HEK293 (cell line): Measurements from ENCODE around the gene NAA16.

Source experiments
- CTCF ChIA-PET: fragments of 350-600 bp; formaldehyde crosslinking; extraction: SDS; loops from one replicate; lab custom pipeline; 2021; ENCODE audit warnings: antibody characterized with exemption; lab: Yijun Ruan, JAX
- POLR2A ChIA-PET: fragments of 300-600 bp; formaldehyde crosslinking; extraction: SDS; loops from one replicate; lab custom pipeline; 2020; ENCODE audit warnings: antibody characterized with exemption, inconsistent platforms; lab: Yijun Ruan, JAX
- H3K27ac ChIP-seq: fragments of 200-500 bp; sonication (Bioruptor generic); 2 replicates; pipeline ENCODE4 v1.5.1; 2014; ENCODE audit warnings: low read depth, low read length, control low read depth, inconsistent platforms; ENCODE audit errors: extremely low read depth
- H3K36me3 ChIP-seq, 2 experiments: fragments of 200-500 bp in 1 of 2; sonication (Bioruptor generic) in 1 of 2; 1 replicate in 1 of 2; 2 replicates in 1 of 2; pipeline ENCODE4 v1.5.1; 2014 to 2017; ENCODE audit warnings: inconsistent platforms in 2 of 2, low read length in 2 of 2; ENCODE audit not compliant: control insufficient read depth in 2 of 2, insufficient read depth in 1 of 2
- H3K4me1 ChIP-seq: fragments of 200-500 bp; sonication (Bioruptor generic); 2 replicates; pipeline ENCODE4 v1.5.1; 2014; ENCODE audit warnings: mild to moderate bottlenecking, low read length, inconsistent platforms; ENCODE audit not compliant: control insufficient read depth, insufficient read depth
- H3K4me3 ChIP-seq: 2 replicates; pipeline ENCODE4 v1.5.1; 2011; ENCODE audit warnings: low read depth, mild to moderate bottlenecking, control low read depth, low read length, moderate library complexity
- H3K9me3 ChIP-seq: fragments of 200-500 bp; sonication (Bioruptor generic); 2 replicates; pipeline ENCODE4 v1.5.1; 2014; ENCODE audit warnings: low read depth, low read length, inconsistent platforms; ENCODE audit not compliant: control insufficient read depth, insufficient read depth
- EGR2 ChIP-seq: fragments of 450-650 bp; formaldehyde crosslinking; IDR thresholded peaks from 2 replicates; pipeline ENCODE4 v1.5.1; 2016; ENCODE audit warnings: low read depth, missing biosample characterization, missing genetic modification characterization
- KLF1 ChIP-seq: fragments of 450-650 bp; formaldehyde crosslinking; IDR thresholded peaks from 2 replicates; pipeline ENCODE4 v1.5.1; 2016; ENCODE audit warnings: missing biosample characterization, missing genetic modification characterization
- MZF1 ChIP-seq: fragments of 450-650 bp; formaldehyde crosslinking; IDR thresholded peaks from 2 replicates; pipeline ENCODE4 v1.5.1; 2017; ENCODE audit warnings: missing biosample characterization, missing genetic modification characterization, borderline replicate concordance
- ZNF114 ChIP-seq: fragments of 450-650 bp; formaldehyde crosslinking; IDR thresholded peaks from 2 replicates; pipeline ENCODE4 v1.5.0; 2017; ENCODE audit warnings: missing biosample characterization, missing genetic modification characterization
- ZNF311 ChIP-seq: fragments of 450-650 bp; formaldehyde crosslinking; IDR thresholded peaks from 2 replicates; pipeline ENCODE4 v1.5.1; 2017; ENCODE audit warnings: missing biosample characterization, missing genetic modification characterization, borderline replicate concordance
- ZNF423 ChIP-seq: fragments of 450-650 bp; formaldehyde crosslinking; IDR thresholded peaks from 2 replicates; pipeline ENCODE4 v1.5.1; 2016; ENCODE audit warnings: missing biosample characterization, missing genetic modification characterization
- ZNF549 ChIP-seq: fragments of 450-650 bp; IDR thresholded peaks from 2 replicates; pipeline ENCODE4 v1.5.1; 2018; ENCODE audit warnings: missing biosample characterization, missing genetic modification characterization, mild to moderate bottlenecking, inconsistent platforms, moderate library complexity
- ZNF555 ChIP-seq: fragments of 450-650 bp; formaldehyde crosslinking; conservative IDR thresholded peaks from 2 replicates; pipeline ENCODE4 v1.5.1; 2017; ENCODE audit warnings: missing biosample characterization, mild to moderate bottlenecking, missing genetic modification characterization, inconsistent platforms
- ZNF654 ChIP-seq: fragments of 450-650 bp; formaldehyde crosslinking; IDR thresholded peaks from 2 replicates; pipeline ENCODE4 v1.5.1; 2016; ENCODE audit warnings: low read depth, missing biosample characterization, missing genetic modification characterization
- ZNF677 ChIP-seq: fragments of 450-650 bp; IDR thresholded peaks from 2 replicates; pipeline ENCODE4 v1.5.0; 2018; ENCODE audit warnings: missing biosample characterization, mild to moderate bottlenecking, missing genetic modification characterization, moderate library complexity
- ZSCAN30 ChIP-seq: fragments of 450-650 bp; IDR thresholded peaks from 2 replicates; pipeline ENCODE4 v1.5.1; 2018; ENCODE audit warnings: missing biosample characterization, mild to moderate bottlenecking, missing genetic modification characterization, moderate library complexity
- TF ChIP-seq, protein P1 (sequence below): fragments of 450-650 bp; formaldehyde crosslinking; IDR thresholded peaks from 2 replicates; pipeline ENCODE4 v1.5.1; 2016; ENCODE audit warnings: missing biosample characterization, missing genetic modification characterization, borderline replicate concordance
- TF ChIP-seq, protein P2 (sequence below): fragments of 450-650 bp; formaldehyde crosslinking; IDR thresholded peaks from 2 replicates; pipeline ENCODE4 v1.5.1; 2016; ENCODE audit warnings: missing biosample characterization, missing genetic modification characterization, borderline replicate concordance
- TF ChIP-seq, protein P3 (sequence below): fragments of 450-650 bp; formaldehyde crosslinking; IDR thresholded peaks from 2 replicates; pipeline ENCODE4 v1.5.1; 2016; ENCODE audit warnings: missing biosample characterization, missing genetic modification characterization
- TF ChIP-seq, protein P4 (sequence below): fragments of 450-650 bp; formaldehyde crosslinking; IDR thresholded peaks from 2 replicates; pipeline ENCODE4 v1.5.1; 2017; ENCODE audit warnings: missing biosample characterization, mild to moderate bottlenecking, missing genetic modification characterization, moderate library complexity

Gene NAA16

DNA sequence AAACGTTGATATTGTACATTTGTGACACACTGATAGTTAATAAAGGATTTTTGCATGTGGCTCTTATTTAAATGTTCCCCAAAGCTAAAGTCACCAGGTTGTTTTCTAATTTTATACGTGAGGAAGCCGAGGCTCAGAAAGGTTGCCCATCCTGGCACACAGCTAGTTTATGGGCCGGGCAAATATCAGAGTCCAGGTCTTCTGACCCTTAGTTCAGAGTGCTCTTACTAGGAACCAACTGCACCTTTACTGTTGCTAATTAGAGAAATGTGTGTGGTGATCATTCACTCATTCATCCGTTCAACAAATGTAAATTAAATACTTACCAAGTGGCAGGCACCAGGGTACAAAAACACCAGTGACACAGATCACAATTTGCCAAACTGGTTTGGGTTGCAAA is 100.0 kb downstream of the NAA16 start:
- H3K27ac ChIP-seq = no peak overlapping the region
- H3K4me3 ChIP-seq = no peak overlapping the region
- POLR2A ChIA-PET = no interaction called here
- CTCF ChIA-PET = interaction anchor here (0.6 to 1.7 kb wide), 4 partner anchors 242 to 323 kb away, joined by 3 to 4 read pairs (median 4); no protein-coding TSS in a partner anchor
- H3K4me1 ChIP-seq = no peaks in the 10 kb centered on the region
- TF ChIP-seq, protein P1, sequence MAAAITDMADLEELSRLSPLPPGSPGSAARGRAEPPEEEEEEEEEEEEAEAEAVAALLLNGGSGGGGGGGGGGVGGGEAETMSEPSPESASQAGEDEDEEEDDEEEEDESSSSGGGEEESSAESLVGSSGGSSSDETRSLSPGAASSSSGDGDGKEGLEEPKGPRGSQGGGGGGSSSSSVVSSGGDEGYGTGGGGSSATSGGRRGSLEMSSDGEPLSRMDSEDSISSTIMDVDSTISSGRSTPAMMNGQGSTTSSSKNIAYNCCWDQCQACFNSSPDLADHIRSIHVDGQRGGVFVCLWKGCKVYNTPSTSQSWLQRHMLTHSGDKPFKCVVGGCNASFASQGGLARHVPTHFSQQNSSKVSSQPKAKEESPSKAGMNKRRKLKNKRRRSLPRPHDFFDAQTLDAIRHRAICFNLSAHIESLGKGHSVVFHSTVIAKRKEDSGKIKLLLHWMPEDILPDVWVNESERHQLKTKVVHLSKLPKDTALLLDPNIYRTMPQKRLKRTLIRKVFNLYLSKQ (tag by site-specific recombination) = no peak
- TF ChIP-seq, protein P2, sequence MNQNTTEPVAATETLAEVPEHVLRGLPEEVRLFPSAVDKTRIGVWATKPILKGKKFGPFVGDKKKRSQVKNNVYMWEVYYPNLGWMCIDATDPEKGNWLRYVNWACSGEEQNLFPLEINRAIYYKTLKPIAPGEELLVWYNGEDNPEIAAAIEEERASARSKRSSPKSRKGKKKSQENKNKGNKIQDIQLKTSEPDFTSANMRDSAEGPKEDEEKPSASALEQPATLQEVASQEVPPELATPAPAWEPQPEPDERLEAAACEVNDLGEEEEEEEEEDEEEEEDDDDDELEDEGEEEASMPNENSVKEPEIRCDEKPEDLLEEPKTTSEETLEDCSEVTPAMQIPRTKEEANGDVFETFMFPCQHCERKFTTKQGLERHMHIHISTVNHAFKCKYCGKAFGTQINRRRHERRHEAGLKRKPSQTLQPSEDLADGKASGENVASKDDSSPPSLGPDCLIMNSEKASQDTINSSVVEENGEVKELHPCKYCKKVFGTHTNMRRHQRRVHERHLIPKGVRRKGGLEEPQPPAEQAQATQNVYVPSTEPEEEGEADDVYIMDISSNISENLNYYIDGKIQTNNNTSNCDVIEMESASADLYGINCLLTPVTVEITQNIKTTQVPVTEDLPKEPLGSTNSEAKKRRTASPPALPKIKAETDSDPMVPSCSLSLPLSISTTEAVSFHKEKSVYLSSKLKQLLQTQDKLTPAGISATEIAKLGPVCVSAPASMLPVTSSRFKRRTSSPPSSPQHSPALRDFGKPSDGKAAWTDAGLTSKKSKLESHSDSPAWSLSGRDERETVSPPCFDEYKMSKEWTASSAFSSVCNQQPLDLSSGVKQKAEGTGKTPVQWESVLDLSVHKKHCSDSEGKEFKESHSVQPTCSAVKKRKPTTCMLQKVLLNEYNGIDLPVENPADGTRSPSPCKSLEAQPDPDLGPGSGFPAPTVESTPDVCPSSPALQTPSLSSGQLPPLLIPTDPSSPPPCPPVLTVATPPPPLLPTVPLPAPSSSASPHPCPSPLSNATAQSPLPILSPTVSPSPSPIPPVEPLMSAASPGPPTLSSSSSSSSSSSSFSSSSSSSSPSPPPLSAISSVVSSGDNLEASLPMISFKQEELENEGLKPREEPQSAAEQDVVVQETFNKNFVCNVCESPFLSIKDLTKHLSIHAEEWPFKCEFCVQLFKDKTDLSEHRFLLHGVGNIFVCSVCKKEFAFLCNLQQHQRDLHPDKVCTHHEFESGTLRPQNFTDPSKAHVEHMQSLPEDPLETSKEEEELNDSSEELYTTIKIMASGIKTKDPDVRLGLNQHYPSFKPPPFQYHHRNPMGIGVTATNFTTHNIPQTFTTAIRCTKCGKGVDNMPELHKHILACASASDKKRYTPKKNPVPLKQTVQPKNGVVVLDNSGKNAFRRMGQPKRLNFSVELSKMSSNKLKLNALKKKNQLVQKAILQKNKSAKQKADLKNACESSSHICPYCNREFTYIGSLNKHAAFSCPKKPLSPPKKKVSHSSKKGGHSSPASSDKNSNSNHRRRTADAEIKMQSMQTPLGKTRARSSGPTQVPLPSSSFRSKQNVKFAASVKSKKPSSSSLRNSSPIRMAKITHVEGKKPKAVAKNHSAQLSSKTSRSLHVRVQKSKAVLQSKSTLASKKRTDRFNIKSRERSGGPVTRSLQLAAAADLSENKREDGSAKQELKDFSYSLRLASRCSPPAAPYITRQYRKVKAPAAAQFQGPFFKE (tag by site-specific recombination) = no peak
- no peak for TF ChIP-seq ZNF549 (tag by site-specific recombination)
- TF ChIP-seq, protein P3, sequence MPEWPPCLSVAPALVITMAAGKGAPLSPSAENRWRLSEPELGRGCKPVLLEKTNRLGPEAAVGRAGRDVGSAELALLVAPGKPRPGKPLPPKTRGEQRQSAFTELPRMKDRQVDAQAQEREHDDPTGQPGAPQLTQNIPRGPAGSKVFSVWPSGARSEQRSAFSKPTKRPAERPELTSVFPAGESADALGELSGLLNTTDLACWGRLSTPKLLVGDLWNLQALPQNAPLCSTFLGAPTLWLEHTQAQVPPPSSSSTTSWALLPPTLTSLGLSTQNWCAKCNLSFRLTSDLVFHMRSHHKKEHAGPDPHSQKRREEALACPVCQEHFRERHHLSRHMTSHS (tag by site-specific recombination) = no peak
- no peak for TF ChIP-seq ZNF677 (tag by site-specific recombination)
- TF ChIP-seq MZF1 (tag by site-specific recombination) = no peak
- TF ChIP-seq, protein P4, sequence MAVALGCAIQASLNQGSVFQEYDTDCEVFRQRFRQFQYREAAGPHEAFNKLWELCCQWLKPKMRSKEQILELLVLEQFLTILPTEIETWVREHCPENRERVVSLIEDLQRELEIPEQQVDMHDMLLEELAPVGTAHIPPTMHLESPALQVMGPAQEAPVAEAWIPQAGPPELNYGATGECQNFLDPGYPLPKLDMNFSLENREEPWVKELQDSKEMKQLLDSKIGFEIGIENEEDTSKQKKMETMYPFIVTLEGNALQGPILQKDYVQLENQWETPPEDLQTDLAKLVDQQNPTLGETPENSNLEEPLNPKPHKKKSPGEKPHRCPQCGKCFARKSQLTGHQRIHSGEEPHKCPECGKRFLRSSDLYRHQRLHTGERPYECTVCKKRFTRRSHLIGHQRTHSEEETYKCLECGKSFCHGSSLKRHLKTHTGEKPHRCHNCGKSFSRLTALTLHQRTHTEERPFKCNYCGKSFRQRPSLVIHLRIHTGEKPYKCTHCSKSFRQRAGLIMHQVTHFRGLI (tag by site-specific recombination) = no peak
- TF ChIP-seq, all 188 proteins: peak for 0
- Histone ChIP-seq H3K36me3 (no peaks in the 10 kb centered on the region), H3K9me3 (no peaks in the 10 kb centered on the region)

DNA sequence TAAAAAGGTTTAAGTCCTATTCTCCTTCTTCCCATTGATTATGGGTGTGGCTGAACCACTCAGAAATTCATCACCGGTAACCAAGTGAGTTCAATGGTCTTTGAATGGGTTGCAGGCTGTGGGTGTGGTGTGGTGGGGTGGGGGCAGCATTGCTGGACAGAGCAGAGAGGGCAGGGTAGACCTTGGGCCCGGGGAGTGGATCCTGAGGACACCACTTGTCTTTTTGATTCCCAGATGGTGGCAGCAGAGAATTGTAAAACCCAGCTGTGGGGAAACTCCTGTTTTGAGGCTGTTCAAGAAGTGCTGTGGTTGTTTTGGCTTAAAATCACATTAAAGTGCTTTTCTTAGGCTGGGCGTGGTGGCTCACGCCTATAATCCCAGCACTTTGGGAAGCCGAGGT is 100.5 kb downstream of the NAA16 start:
- H3K4me3 ChIP-seq = no peak overlapping the region
- H3K9me3 ChIP-seq = no peaks in the 10 kb centered on the region
- POLR2A ChIA-PET = no interaction called here
- no peaks in the 10 kb centered on the region for H3K36me3 ChIP-seq
- no peak overlapping the region for H3K27ac ChIP-seq
- CTCF ChIA-PET = interaction anchor here (0.6 to 1.7 kb wide), 6 partner anchors 240 to 701 kb away, joined by 3 to 4 read pairs (median 3); no protein-coding TSS in a partner anchor
- H3K4me1 ChIP-seq = no peaks in the 10 kb centered on the region
- TF ChIP-seq ZNF654 (tag by site-specific recombination) (peak; percentile 55), KLF1 (peak; percentile 42; the same call in 1 of the 2 replicates), ZNF555 (no peak)

DNA sequence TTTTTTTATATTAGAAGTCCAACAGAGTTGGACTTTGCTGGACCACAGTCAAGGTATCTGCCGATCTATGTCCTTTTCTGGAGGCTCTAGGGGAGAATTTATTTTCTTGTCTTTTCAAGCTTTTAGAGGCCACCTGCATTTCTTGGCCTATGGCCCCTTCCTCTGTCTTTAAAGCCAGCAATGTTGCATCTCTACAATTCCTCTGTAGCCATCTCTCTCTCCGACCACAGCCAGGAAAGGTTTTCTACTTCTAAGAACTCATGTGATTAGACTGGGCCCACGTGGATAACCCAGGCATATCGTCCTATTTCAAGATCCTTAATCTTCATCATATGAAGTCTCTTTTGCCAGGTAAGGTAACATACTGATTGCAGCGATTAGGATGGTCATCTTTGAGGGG is 102.8 kb downstream of the NAA16 start:
- Histone ChIP-seq H3K27ac (no peak overlapping the region), H3K36me3 (no peaks in the 10 kb centered on the region), H3K4me3 (no peak overlapping the region), H3K9me3 (no peaks in the 10 kb centered on the region), H3K4me1 (no peaks in the 10 kb centered on the region)
- ChIA-PET POLR2A (no interaction called here), CTCF (interaction anchor here (0.7 to 1.7 kb wide), 2 partner anchors 239 to 802 kb away, joined by 3 to 5 read pairs; no protein-coding TSS in a partner anchor)
- TF ChIP-seq ZNF311 (tag by site-specific recombination) (no peak), EGR2 (tag by site-specific recombination) (no peak), ZNF114 (tag by site-specific recombination) (no peak), ZNF423 (tag by site-specific recombination) (no peak), ZSCAN30 (no peak), MZF1 (tag by site-specific recombination) (no peak)
